ENCODE data around the gene SYCE1L.

DNA sequence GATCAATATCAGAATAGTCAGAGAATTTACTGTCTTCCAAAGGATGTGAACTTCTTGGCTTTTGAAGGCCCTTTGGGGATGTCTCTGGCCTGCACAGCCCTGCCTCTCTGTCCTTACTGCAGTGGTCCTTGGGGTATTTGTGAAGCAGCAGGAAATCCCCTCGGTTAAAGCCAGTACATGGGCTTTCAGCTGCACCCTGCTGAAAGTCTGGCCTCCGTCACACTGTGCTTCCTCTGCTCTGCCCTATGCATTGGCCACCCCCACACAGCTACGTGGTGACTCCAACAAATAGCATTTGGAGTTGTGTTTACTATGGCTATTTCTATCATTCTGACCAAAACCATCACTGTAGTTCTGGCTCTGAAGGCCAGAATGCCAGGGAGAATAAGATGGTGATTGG, 21.2 kb downstream of the SYCE1L start:
- TF ChIP-seq, protein P1, sequence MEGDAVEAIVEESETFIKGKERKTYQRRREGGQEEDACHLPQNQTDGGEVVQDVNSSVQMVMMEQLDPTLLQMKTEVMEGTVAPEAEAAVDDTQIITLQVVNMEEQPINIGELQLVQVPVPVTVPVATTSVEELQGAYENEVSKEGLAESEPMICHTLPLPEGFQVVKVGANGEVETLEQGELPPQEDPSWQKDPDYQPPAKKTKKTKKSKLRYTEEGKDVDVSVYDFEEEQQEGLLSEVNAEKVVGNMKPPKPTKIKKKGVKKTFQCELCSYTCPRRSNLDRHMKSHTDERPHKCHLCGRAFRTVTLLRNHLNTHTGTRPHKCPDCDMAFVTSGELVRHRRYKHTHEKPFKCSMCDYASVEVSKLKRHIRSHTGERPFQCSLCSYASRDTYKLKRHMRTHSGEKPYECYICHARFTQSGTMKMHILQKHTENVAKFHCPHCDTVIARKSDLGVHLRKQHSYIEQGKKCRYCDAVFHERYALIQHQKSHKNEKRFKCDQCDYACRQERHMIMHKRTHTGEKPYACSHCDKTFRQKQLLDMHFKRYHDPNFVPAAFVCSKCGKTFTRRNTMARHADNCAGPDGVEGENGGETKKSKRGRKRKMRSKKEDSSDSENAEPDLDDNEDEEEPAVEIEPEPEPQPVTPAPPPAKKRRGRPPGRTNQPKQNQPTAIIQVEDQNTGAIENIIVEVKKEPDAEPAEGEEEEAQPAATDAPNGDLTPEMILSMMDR (IDR thresholded peaks at IDR 0.05) = no peak
- TF ChIP-seq EP300 (IDR thresholded peaks at IDR 0.05) (no peak), POLR2A (IDR thresholded peaks at IDR 0.05) (no peak), POLR2AphosphoS5 (IDR thresholded peaks at IDR 0.05) (no peak)

All from gastroesophageal sphincter (tissue), 3 donors.